ENCODE data around the gene NIT1. TPM values are rescaled to one million over a fixed set of nuclear protein-coding genes. Genes with fewer than 3 reads are reported as not detected.

Gene NIT1
- total RNA-seq, 2 experiments from 2014 or later, result 38.5 to 40.0 TPM

GRCh38 chr1:161095230-161095629, 22.7 kb upstream of the NIT1 start:
- peaks cover 72% of the 10 kb centered on the region for H3K4me1 Mint-ChIP-seq (ENCODE audit: low read depth)
- no peaks in the 10 kb centered on the region for H3K9me3 Mint-ChIP-seq
- CTCF ChIA-PET, result interaction anchor here (1.1 to 9.4 kb wide), 4 partner anchors 26 to 105 kb away, joined by 3 to 200 read pairs (median 4); partner anchors contain the start of gene ARHGAP30
- intact Hi-C loops (cut with micrococcal nuclease), result loop anchor here (5.0 kb wide), 1 partner anchor 98 kb away; no protein-coding TSS in a partner anchor
- POLR2A ChIA-PET, result interaction anchor here (1.2 to 8.2 kb wide), 3 partner anchors 22 to 49 kb away, joined by 3 to 57 read pairs (median 32); partner anchors contain the start of genes ARHGAP30 and USF1
- TF ChIP-seq CTCF (IDR thresholded peaks at IDR 0.05), result no peak
- DNase-seq, result no peak
- no peak for ATAC-seq
- H3K36me3 Mint-ChIP-seq (ENCODE audit: low read depth), result peaks cover 11% of the 10 kb centered on the region
- H3K4me3 Mint-ChIP-seq, result no peak overlapping the region
- no peak overlapping the region for H3K27ac Mint-ChIP-seq
- H3K27me3 Mint-ChIP-seq, result no peaks in the 10 kb centered on the region

GRCh38 chr1:161096015-161096414, 21.9 kb upstream of the NIT1 start:
- Mint-ChIP-seq H3K27ac (no peak overlapping the region), H3K4me3 (no peak overlapping the region), H3K36me3 (ENCODE audit: low read depth) (peaks cover 13% of the 10 kb centered on the region), H3K4me1 (ENCODE audit: low read depth) (peaks cover 67% of the 10 kb centered on the region), H3K9me3 (no peaks in the 10 kb centered on the region), H3K27me3 (no peaks in the 10 kb centered on the region)
- POLR2A ChIA-PET, result interaction anchor here (4.5 to 8.2 kb wide), 2 partner anchors 26 to 49 kb away, joined by 32 to 57 read pairs; partner anchors contain the start of genes ARHGAP30 and USF1
- ATAC-seq (no peak), DNase-seq (no peak)
- TF ChIP-seq CTCF (IDR thresholded peaks at IDR 0.05), result no peak
- CTCF ChIA-PET, result interaction anchor here (1.5 to 9.4 kb wide), 10 partner anchors 9 to 106 kb away, joined by 3 to 200 read pairs (median 32); partner anchors contain the start of genes ARHGAP30, NIT1, PFDN2 and TSTD1
- intact Hi-C loops (cut with micrococcal nuclease), result loop anchor here (5.0 kb wide), 1 partner anchor 99 kb away; no protein-coding TSS in a partner anchor

GRCh38 chr1:161096530-161096929, 21.4 kb upstream of the NIT1 start:
- ATAC-seq (no peak), DNase-seq (no peak)
- no peaks in the 10 kb centered on the region for H3K27me3 Mint-ChIP-seq
- H3K9me3 Mint-ChIP-seq, result no peaks in the 10 kb centered on the region
- ChIA-PET CTCF (interaction anchor here (0.9 to 9.4 kb wide), 24 partner anchors 9 to 263 kb away, joined by 3 to 200 read pairs (median 10); partner anchors contain the start of genes ARHGAP30, DEDD, F11R and NIT1), POLR2A (interaction anchor here (1.0 to 8.2 kb wide), 7 partner anchors 10 to 98 kb away, joined by 3 to 57 read pairs (median 19); partner anchors contain the start of genes ARHGAP30, NIT1, PFDN2 and USF1)
- H3K4me1 Mint-ChIP-seq (ENCODE audit: low read depth), result peaks cover 62% of the 10 kb centered on the region
- intact Hi-C loops (cut with micrococcal nuclease), result loop anchor here (5.0 kb wide), 1 partner anchor 99 kb away; no protein-coding TSS in a partner anchor
- no peak for TF ChIP-seq CTCF (IDR thresholded peaks at IDR 0.05)
- H3K36me3 Mint-ChIP-seq (ENCODE audit: low read depth), result peaks cover 16% of the 10 kb centered on the region
- H3K4me3 Mint-ChIP-seq, result no peak overlapping the region
- H3K27ac Mint-ChIP-seq, result peak overlapping the region; percentile 16

GRCh38 chr1:161098210-161099068, 19.5 kb upstream of the NIT1 start, which contains the start of gene KLHDC9:
KLHDC9 (plus strand) TSS chr1:161098361; CDS start chr1:161098536, 175 bp downstream.
- H3K36me3 Mint-ChIP-seq (ENCODE audit: low read depth), result peaks cover 23% of the 10 kb centered on the region
- TF ChIP-seq CTCF (IDR thresholded peaks at IDR 0.05), result no peak
- peak within 1 kb of the TSS; percentile 83 for H3K4me3 Mint-ChIP-seq
- no peaks in the 10 kb centered on the region for H3K27me3 Mint-ChIP-seq
- DNase-seq, result peak; percentile 86
- H3K9me3 Mint-ChIP-seq, result no peaks in the 10 kb centered on the region
- peaks cover 45% of the 10 kb centered on the region for H3K4me1 Mint-ChIP-seq (ENCODE audit: low read depth)
- intact Hi-C loops (cut with micrococcal nuclease), result loop anchor here (2.0 to 5.0 kb wide), 2 partner anchors 58 to 101 kb away; no protein-coding TSS in a partner anchor
- ChIA-PET CTCF (interaction anchor here (0.6 to 9.4 kb wide), 35 partner anchors 8 to 383 kb away, joined by 3 to 200 read pairs (median 7); partner anchors contain the start of genes ARHGAP30, DEDD, F11R and NIT1), POLR2A (interaction anchor here (0.6 to 8.2 kb wide), 27 partner anchors 8 to 217 kb away, joined by 3 to 57 read pairs (median 4); partner anchors contain the start of genes ARHGAP30, F11R, NIT1 and PFDN2)
- peak; percentile 82 for ATAC-seq
- peak within 1 kb of the TSS; percentile 87 for H3K27ac Mint-ChIP-seq
